HCT116 (cell line): Measurements from ENCODE around the gene DARS1.

ENCODE experiments used
- ATF3 ChIP-seq: IDR thresholded peaks from 2 replicates; pipeline ENCODE4 v1.6.1; 2012
- CTCF ChIP-seq, 3 experiments: fragments of 200-600 bp in 1 of 3; sonication (generic) in 1 of 3; IDR thresholded peaks in 2 of 3; conservative IDR thresholded peaks in 1 of 3; 2 replicates each; pipeline ENCODE4 v1.5.1; 2012 to 2017; ENCODE audit warnings: low read depth in 2 of 3, low read length in 2 of 3, antibody characterized with exemption in 1 of 3, borderline replicate concordance in 1 of 3, control low read depth in 1 of 3, mild to moderate bottlenecking in 1 of 3, mixed read lengths in 1 of 3, mixed run types in 1 of 3, moderate library complexity in 1 of 3; ENCODE audit not compliant: insufficient read depth in 1 of 3
- EZH2 ChIP-seq: fragments of 200-600 bp; sonication (generic); IDR thresholded peaks from 2 replicates; pipeline ENCODE4 v1.6.1; 2017; ENCODE audit warnings: antibody characterized with exemption, mixed run types
- POLR2A ChIP-seq: IDR thresholded peaks from 2 replicates; pipeline ENCODE4 v1.7.0; 2011; ENCODE audit warnings: borderline replicate concordance; ENCODE audit not compliant: insufficient read depth, insufficient read length; ENCODE audit errors: extremely low read depth
- POLR2AphosphoS5 ChIP-seq: IDR thresholded peaks from 2 replicates; pipeline ENCODE4 v1.6.1; 2011; ENCODE audit warnings: mild to moderate bottlenecking, low read depth, low read length, moderate library complexity
- SIN3A ChIP-seq: IDR thresholded peaks from 2 replicates; pipeline ENCODE4 v1.6.1; 2012; ENCODE audit warnings: low read depth
- SRF ChIP-seq: IDR thresholded peaks from 2 replicates; pipeline ENCODE4 v1.6.1; 2012; ENCODE audit warnings: low read depth
- ZNF274 ChIP-seq: fragments of 200-500 bp; sonication (Bioruptor generic); IDR thresholded peaks from 2 replicates; pipeline ENCODE4 v1.6.1; 2014; ENCODE audit warnings: mild to moderate bottlenecking, low read depth, low read length, inconsistent platforms
- TF ChIP-seq, protein P1 (sequence below): IDR thresholded peaks from 2 replicates; pipeline ENCODE4 v1.6.1; 2012
- TF ChIP-seq, protein P2 (sequence below): IDR thresholded peaks from 2 replicates; pipeline ENCODE4 v1.6.1; 2011; ENCODE audit warnings: mild to moderate bottlenecking, low read length, moderate library complexity; ENCODE audit not compliant: insufficient replicate concordance; ENCODE audit errors: extremely low read depth

DNA sequence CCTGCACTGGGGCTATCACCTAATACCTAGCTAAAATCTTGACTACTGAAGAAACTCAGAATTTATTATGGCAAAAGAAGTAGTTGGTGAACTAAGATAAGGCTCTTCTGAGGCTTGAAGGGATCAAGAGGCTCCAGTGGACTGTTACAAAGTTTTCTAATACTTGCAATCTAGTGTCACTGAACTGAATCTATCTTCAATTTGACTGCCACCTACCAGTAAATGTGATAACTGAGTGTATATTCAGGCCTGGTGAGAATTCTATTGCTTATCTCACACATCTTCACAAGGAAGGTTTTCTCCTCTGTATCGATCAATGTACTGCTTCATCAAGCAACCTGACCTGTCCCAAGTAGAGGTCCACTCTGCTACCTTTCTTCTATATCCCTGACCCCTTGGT is 40.8 kb downstream of the DARS1 start:
- TF ChIP-seq, protein P1, sequence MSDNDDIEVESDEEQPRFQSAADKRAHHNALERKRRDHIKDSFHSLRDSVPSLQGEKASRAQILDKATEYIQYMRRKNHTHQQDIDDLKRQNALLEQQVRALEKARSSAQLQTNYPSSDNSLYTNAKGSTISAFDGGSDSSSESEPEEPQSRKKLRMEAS: no peak
- TF ChIP-seq CTCF (IDR thresholded peaks at IDR 0.05 in 2 of 3, conservative IDR thresholded peaks at IDR 0.05 in 1 of 3; ENCODE audit: borderline replicate concordance in 1 of 3, insufficient read depth in 1 of 3, low read depth in 2 of 3, low read length in 2 of 3) (no peak), ATF3 (no peak), EZH2 (no peak), POLR2A (no peak), SRF (no peak), ZNF274 (no peak), POLR2AphosphoS5 (no peak), SIN3A (no peak)
- TF ChIP-seq, protein P2, sequence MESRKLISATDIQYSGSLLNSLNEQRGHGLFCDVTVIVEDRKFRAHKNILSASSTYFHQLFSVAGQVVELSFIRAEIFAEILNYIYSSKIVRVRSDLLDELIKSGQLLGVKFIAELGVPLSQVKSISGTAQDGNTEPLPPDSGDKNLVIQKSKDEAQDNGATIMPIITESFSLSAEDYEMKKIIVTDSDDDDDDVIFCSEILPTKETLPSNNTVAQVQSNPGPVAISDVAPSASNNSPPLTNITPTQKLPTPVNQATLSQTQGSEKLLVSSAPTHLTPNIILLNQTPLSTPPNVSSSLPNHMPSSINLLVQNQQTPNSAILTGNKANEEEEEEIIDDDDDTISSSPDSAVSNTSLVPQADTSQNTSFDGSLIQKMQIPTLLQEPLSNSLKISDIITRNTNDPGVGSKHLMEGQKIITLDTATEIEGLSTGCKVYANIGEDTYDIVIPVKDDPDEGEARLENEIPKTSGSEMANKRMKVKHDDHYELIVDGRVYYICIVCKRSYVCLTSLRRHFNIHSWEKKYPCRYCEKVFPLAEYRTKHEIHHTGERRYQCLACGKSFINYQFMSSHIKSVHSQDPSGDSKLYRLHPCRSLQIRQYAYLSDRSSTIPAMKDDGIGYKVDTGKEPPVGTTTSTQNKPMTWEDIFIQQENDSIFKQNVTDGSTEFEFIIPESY: no peak
